ENCODE measurements around the gene LYPD4.

- no peak for TF ChIP-seq EZH2 (optimal IDR thresholded peaks at IDR 0.05; ENCODE audit: low read depth, low read length)
- no peak for TF ChIP-seq CTCF (IDR thresholded peaks at IDR 0.05; ENCODE audit: low read length)
Observed at GRCh38 chr19:41893899-41894298, 49.4 kb upstream of the LYPD4 start.
